ENCODE results near the gene RABL2B.

RABL2B gene

GRCh38 chr22:50721257-50721844, 62.1 kb downstream of the RABL2B start:
- Histone ChIP-seq H2AFZ (ENCODE audit: low read length) (no peak overlapping the region), H3K4me1 (ENCODE audit: low read length) (no peaks in the 10 kb centered on the region), H3K9me3 (replicated peaks; ENCODE audit: insufficient read depth, low read length) (no peaks in the 10 kb centered on the region), H3K9ac (ENCODE audit: low read length) (no peak overlapping the region), H3K4me2 (ENCODE audit: low read depth, low read length) (no peak overlapping the region), H3K27me3 (replicated peaks; ENCODE audit: insufficient read depth, low read length) (no peaks in the 10 kb centered on the region), H4K20me1 (ENCODE audit: insufficient read depth, low read length) (no peaks in the 10 kb centered on the region), H3K79me2 (ENCODE audit: low read length) (no peaks in the 10 kb centered on the region), H3K9me2 (replicated peaks; ENCODE audit: insufficient read depth, low read length) (no peaks in the 10 kb centered on the region), H3K27ac (ENCODE audit: low read length) (no peak overlapping the region), H3K4me3 (ENCODE audit: low read length) (no peak overlapping the region), H3K36me3 (replicated peaks; ENCODE audit: insufficient read depth, low read length) (no peaks in the 10 kb centered on the region), H3F3A (ENCODE audit: insufficient read depth, low read length) (no peaks in the 10 kb centered on the region)
- DNase-seq, result no peak
- TF ChIP-seq EZH2phosphoT487 (IDR thresholded peaks at IDR 0.05; ENCODE audit: low read length), result no peak
- TF ChIP-seq EZH2 (optimal IDR thresholded peaks at IDR 0.05; ENCODE audit: low read depth, low read length), result no peak
- TF ChIP-seq, protein P1, sequence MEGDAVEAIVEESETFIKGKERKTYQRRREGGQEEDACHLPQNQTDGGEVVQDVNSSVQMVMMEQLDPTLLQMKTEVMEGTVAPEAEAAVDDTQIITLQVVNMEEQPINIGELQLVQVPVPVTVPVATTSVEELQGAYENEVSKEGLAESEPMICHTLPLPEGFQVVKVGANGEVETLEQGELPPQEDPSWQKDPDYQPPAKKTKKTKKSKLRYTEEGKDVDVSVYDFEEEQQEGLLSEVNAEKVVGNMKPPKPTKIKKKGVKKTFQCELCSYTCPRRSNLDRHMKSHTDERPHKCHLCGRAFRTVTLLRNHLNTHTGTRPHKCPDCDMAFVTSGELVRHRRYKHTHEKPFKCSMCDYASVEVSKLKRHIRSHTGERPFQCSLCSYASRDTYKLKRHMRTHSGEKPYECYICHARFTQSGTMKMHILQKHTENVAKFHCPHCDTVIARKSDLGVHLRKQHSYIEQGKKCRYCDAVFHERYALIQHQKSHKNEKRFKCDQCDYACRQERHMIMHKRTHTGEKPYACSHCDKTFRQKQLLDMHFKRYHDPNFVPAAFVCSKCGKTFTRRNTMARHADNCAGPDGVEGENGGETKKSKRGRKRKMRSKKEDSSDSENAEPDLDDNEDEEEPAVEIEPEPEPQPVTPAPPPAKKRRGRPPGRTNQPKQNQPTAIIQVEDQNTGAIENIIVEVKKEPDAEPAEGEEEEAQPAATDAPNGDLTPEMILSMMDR (IDR thresholded peaks at IDR 0.05; ENCODE audit: low read length), result no peak

DNA sequence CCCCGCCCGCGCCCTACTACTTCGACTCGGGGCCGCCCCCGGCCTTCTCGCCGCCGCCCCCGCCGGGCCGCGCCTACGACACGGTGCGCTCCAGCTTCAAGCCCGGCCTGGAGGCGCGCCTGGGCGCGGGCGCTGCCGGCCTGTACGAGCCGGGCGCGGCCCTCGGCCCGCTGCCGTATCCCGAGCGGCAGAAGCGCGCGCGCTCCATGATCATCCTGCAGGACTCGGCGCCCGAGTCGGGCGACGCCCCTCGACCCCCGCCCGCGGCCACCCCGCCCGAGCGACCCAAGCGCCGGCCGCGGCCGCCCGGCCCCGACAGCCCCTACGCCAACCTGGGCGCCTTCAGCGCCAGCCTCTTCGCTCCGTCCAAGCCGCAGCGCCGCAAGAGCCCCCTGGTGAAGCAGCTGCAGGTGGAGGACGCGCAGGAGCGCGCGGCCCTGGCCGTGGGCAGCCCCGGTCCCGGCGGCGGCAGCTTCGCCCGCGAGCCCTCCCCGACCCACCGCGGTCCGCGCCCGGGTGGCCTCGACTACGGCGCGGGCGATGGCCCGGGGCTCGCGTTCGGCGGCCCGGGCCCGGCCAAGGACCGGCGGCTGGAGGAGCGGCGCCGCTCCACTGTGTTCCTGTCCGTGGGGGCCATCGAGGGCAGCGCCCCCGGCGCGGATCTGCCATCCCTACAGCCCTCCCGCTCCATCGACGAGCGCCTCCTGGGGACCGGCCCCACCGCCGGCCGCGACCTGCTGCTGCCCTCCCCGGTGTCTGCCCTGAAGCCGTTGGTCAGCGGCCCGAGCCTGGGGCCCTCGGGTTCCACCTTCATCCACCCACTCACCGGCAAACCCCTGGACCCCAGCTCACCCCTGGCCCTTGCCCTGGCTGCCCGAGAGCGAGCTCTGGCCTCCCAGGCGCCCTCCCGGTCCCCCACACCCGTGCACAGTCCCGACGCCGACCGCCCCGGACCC, 62.9 kb downstream of the RABL2B start:
- Histone ChIP-seq H3K4me2 (ENCODE audit: low read depth, low read length) (no peak overlapping the region), H3K27me3 (replicated peaks; ENCODE audit: insufficient read depth, low read length) (no peaks in the 10 kb centered on the region)
- TF ChIP-seq EZH2 (optimal IDR thresholded peaks at IDR 0.05; ENCODE audit: low read depth, low read length) (no peak), EZH2phosphoT487 (IDR thresholded peaks at IDR 0.05; ENCODE audit: low read length) (no peak)
- TF ChIP-seq, protein P1 (IDR thresholded peaks at IDR 0.05; ENCODE audit: low read length), result no peak

GRCh38 chr22:50719814-50720300, 63.6 kb downstream of the RABL2B start:
- Histone ChIP-seq H3K4me2 (ENCODE audit: low read depth, low read length) (no peak overlapping the region), H3K27me3 (replicated peaks; ENCODE audit: insufficient read depth, low read length) (no peaks in the 10 kb centered on the region), H3K9me2 (replicated peaks; ENCODE audit: insufficient read depth, low read length) (no peaks in the 10 kb centered on the region), H3K79me2 (ENCODE audit: low read length) (no peaks in the 10 kb centered on the region), H3K27ac (ENCODE audit: low read length) (no peak overlapping the region), H3K4me3 (ENCODE audit: low read length) (no peak overlapping the region), H2AFZ (ENCODE audit: low read length) (no peak overlapping the region), H3F3A (ENCODE audit: insufficient read depth, low read length) (no peaks in the 10 kb centered on the region), H3K9ac (ENCODE audit: low read length) (no peak overlapping the region), H4K20me1 (ENCODE audit: insufficient read depth, low read length) (no peaks in the 10 kb centered on the region), H3K36me3 (replicated peaks; ENCODE audit: insufficient read depth, low read length) (no peaks in the 10 kb centered on the region), H3K4me1 (ENCODE audit: low read length) (no peaks in the 10 kb centered on the region), H3K9me3 (replicated peaks; ENCODE audit: insufficient read depth, low read length) (no peaks in the 10 kb centered on the region)
- no peak for DNase-seq
- TF ChIP-seq EZH2phosphoT487 (IDR thresholded peaks at IDR 0.05; ENCODE audit: low read length), result no peak
- TF ChIP-seq EZH2 (optimal IDR thresholded peaks at IDR 0.05; ENCODE audit: low read depth, low read length), result no peak
- TF ChIP-seq, protein P1 (IDR thresholded peaks at IDR 0.05; ENCODE audit: low read length), result no peak

More for the DNA sequence above, 62.9 kb downstream of the RABL2B start:
- Histone ChIP-seq H2AFZ (ENCODE audit: low read length) (no peak overlapping the region), H3F3A (ENCODE audit: insufficient read depth, low read length) (no peaks in the 10 kb centered on the region), H3K9me3 (replicated peaks; ENCODE audit: insufficient read depth, low read length) (no peaks in the 10 kb centered on the region), H4K20me1 (ENCODE audit: insufficient read depth, low read length) (no peaks in the 10 kb centered on the region), H3K4me3 (ENCODE audit: low read length) (no peak overlapping the region), H3K9me2 (replicated peaks; ENCODE audit: insufficient read depth, low read length) (no peaks in the 10 kb centered on the region), H3K9ac (ENCODE audit: low read length) (no peak overlapping the region), H3K4me1 (ENCODE audit: low read length) (no peaks in the 10 kb centered on the region), H3K27ac (ENCODE audit: low read length) (no peak overlapping the region), H3K79me2 (ENCODE audit: low read length) (no peaks in the 10 kb centered on the region), H3K36me3 (replicated peaks; ENCODE audit: insufficient read depth, low read length) (no peaks in the 10 kb centered on the region)
- no peak for DNase-seq
